Hematopoietic multipotent progenitor cell treated with erythropoietin and hydrocortisone succinate and interleukin-3 and kit ligand, for 17 days (in vitro differentiated cells): ENCODE data around the gene EIF4G2.
A peak's percentile ranks its signal among the peaks of the same experiment; 100 is the strongest.

Source experiments
- DNase-seq: peaks from one replicate; pipeline ENCODE4 v3.0.0-alpha.2; 2015; ENCODE audit warnings: low spot score

EIF4G2 gene

DNA sequence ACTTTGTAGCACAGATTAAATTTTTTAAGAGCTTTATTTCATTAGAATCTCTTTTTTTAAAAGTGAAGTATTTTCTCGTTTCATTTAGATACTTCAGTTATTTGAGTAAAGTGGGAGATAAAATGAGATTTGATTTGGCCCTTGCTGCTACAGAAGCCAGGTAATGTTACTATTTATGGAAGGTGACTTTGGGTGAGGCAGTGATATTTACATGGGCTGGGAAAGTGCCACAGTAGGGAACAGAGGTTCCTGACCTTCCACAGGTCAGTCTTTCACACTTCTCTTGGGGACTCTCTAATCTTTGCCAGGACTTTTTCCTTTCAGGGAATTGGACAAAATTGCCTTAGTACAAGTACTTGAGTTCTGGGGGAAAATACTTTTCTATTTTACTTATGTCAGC is 37.3 kb downstream of the EIF4G2 start:
- DNase-seq, result no peak

DNA sequence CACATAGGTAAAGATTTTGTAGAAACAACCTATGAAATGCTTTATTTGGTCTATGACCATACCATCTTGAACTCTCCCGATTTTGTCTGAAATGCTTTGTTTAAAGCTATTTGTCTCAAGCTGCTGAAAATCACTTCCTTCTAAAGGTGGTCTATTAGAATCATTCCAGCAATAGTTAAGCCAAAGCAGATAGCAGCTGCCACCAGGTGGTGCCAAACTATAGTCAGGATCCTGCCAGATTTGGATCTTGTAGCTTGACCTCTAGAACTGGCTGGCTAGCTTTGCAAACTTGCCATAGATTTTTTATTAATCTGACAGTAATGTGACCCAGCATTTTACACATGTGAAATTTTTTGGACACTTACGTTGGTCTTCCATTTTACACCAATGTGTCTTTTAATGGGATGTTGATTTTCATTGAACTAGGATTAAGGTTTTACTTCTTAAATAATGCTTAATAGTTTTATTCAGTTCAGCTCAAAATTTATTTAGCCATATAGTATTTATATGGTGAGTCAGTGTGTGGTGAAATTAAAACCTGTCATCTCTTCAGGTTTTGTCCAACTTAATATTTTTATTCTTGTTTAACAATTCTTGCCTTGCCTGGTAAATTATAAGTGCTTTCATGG is 38.0 kb downstream of the EIF4G2 start:
- DNase-seq, result peak; percentile 64

DNA sequence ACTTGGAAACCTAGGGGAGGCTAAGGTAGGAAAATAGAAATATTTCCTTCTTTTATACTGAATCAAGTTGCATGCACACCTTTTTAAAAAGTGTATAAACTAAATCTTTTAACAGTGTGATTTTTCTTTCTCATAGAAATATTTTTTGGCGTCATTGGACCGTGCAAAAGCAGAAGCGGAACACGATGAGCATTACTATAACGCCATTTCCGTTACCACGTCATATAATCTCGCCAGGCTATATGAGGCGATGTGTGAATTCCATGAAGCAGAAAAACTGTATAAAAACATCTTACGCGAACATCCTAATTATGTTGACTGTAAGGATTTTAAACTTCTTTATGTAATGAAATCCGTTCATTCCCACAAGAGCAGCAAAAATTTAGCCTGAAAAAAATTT is 44.3 kb downstream of the EIF4G2 start:
- no peak for DNase-seq

DNA sequence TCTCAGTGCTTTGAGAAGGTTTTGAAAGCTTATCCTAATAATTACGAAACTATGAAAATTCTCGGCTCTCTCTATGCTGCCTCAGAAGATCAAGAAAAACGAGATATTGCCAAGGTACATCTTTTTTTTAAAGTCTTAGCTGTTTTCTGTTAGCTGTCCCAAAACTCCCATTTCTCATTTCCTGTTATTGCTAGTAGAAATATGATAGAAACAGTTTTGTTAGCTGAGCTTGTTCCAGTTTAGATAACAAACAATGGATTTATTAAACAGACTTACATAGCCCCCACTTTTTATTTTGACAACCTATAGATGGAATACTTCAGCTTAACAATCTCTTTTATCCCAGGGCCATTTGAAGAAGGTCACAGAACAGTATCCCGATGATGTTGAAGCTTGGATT is 45.0 kb downstream of the EIF4G2 start:
- DNase-seq, result no peak

DNA sequence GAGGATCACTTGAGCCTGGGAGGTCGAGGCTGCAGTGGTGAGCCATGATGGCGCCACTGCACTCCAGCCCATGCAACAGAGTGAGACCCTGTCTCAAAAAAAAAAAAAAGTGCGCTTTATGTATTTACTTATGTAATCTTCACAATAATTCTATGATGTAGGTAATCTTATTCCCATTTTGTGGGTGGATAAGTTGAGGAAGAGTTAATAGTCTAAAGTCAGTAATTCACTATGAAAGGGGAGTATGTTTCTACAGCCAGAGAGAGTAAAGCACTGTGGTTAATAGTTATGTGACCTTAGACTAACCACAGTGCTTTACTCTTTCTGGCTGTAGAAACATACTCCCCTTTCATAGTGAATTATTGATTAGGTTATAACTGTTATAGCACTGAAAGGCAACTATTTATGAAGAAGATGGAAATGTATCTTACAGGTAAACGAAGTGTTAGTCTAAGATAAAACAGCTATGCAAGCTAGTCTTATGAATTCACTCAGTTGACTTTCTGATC is 45.8 kb downstream of the EIF4G2 start:
- DNase-seq, result no peak

DNA sequence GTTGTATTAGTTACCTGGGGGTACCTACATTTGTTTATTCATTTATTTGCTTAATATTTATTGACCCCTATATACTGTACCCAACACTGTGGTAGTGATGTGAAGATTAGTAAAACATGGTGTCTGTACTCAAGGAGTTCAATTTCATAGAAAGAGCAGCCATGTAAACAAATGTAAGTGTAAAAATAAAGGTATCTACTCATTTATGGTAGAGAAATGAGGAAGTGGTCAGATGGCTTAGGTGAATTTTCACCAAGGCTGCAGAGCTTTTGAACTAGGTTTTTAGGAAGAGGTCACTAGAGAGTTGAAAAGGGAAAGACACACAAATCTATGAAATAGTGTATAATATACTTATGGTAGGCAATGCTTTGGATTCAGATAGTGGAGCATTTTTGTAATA is 46.5 kb downstream of the EIF4G2 start:
- no peak for DNase-seq

DNA sequence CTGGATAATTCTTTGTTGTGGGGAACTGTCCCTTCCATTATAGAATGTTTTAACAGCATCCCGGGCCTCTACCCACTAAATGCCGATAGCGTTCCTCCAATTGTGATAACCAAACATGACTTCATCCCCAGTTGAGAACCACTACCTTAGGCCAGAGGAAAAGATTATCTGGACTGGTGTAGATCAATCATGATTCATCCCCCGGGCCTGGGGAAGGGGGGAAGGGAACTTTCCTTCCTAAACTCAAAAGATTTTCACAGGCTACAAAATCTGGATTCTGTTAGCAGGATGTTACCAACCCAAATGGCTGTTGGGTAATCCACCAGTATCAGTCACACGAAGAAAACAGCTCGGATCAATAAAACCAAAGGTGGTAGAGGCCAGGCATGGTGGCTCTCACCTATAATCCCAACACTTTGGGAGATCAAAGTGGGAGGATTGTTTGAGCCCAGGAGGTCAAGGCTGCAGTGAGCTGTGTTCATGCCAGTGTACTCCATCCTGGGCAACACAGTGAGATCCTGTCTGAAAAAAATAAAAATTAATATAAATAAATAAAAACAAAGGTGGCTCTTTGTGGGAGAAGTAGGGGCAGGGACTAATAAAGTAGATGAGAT is 47.5 kb downstream of the EIF4G2 start:
- no peak for DNase-seq

DNA sequence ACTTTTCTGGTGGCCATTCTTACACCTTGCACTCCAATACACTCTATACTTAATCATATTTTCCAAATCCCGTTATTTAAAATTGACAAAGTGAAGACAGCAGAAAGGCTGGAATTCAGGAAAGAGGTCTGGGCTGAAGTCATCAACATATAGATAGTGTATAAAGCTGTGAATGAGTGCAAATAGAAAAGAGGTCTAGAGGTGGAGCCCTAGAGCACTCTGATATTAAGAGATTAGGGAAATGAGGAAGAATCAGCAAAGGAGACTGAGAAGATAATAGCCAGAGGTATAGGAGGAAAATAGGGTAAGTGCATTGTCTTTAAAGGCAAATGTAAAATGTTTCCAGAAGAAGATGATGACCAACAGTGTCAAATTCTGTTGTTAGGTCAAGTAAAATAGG is 49.8 kb downstream of the EIF4G2 start:
- DNase-seq, result peak; percentile 26

DNA sequence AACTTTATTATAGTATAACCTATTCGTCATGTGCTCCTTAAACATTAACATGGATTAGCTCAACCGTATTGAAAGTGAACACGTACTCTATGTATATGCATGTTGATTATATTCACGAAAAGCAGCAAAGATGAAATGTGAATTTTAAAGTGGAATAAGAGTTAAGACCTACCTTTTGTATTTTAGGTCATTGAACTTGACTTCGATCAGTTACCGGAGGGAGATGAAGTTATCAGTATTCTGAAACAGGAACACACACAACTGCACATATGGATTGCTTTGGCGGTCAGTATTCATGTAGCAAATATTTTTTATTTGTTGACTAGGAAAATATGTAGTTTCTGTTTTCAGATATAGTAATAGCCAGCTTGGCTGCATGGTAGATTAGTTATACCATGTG is 56.2 kb downstream of the EIF4G2 start:
- DNase-seq, result no peak

DNA sequence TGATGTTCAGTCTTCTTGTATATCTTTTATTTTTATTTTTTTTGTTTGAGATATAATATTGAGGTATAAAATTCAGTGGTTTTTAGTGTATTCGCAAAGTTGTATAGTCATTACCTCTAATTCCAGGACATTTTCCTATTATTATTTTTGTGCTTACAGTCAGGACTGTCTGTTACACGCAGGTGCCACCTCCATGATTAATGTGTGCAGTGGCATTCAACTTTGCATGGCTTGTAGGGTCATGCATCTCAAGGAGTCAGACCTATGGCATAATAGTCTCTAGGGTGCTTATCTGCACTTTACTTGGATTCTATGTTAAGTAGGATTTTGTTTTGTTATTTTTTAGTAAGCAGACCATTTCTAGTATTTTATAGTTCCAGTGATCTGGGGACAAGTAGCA is 56.7 kb downstream of the EIF4G2 start:
- no peak for DNase-seq

DNA sequence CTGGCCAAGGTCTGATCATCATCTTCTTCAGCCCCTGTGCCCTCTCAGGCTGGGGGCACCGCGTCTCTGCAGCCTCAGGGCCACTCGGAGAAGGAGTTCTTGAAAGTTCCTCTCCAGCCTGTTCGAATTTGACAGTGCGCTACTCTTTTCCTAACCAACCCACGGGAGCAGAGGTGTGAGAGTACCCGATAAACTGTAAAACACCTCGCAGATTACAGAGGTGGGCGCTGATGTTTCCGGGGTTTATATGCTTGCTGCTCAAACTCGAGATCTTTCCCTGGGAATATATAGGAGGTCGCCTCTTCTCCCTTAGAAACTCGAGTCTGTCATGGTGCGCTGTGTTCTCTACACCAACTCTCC is 57.2 kb downstream of the EIF4G2 start:
- DNase-seq, result no peak

DNA sequence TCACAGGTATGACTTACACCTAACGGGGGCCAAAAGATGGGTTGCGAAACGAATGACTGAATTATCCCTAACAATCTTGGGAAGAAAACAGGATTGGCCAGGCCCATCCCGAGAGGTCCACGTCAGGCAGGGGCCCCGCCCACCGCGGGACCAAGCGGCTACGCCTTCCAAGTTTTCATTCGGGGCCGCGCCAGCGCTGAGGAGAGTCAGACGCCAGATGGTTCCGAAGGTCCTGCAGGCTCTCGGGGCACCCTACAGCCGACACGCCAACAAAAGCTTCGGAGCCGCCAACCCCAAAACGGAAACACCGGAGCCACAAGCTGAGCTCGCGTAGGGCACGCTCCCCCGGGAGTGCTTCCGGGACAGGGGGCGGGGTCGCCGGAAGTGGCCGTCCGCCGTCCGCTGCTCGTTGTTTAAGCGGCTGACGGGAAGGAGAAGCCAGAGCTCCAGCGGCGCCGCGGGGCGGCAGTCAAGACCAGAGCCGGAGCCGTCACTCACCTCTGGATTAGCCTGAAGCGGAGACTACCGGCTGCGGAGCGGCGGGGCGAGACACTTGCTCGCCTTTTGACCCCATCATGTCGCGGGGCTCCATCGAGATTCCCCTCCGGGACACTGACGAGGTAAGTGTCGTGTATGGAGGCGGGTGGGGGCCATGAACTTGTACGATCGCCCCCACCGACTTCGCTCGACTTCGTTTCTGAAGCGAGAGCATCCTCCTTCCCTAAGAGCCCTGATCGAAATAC is 57.7 kb downstream of the EIF4G2 start, which contains the start of gene CTR9:
Gene CTR9 (plus strand): TSS at position 409 of the 743 bp plus-strand sequence. CDS start 167 bp downstream, at position 576.
- peak; percentile 89 for DNase-seq

DNA sequence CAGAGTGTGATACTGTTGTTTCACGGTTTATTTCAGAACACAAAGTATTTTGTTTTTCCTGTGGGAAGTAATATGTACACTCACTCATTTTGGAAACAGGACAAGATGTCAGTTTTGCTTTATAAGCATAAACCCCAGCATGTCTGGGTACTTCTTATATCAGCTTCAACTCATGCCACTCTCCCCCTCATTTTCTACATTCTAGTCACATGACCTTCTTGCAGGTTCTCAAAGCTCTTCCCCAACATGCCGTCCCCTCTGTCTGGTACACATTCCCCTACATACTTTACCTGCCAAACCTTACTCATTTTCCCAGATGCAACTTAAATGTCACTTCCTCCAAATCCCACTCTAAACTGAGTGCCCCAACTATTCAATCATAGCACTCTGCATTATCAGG is 59.2 kb downstream of the EIF4G2 start:
- no peak for DNase-seq

DNA sequence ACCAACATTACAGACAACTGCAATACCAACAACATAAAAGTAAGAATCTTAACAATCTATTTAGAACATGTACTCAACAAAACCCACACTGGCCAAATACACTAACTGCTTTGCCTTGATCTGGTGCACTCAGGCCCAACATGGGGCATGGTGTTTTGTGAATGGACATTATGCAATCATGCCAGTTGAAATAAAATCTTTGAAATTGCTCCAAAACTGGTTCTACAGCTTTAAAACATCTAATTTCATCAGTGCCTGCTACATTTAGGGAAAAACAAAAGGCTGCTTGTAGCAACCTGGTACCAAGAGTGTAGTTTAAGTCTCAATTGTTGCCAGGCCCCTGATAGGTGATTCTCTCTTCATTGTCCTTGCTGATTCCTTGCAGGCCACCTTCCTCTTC is 61.0 kb downstream of the EIF4G2 start:
- no peak for DNase-seq
